ENCODE results near the gene ITGB1BP2. TPM values are rescaled to one million over a fixed set of nuclear protein-coding genes. Genes with fewer than 3 reads are reported as not detected.
"Not testable (repeated sequence)": the region's sequence is repeated elsewhere in the genome, so short reads cannot be mapped to it uniquely, and the experiment has no call there.

ITGB1BP2 gene
- polyA plus RNA-seq, 1 experiment: 2.3 TPM

DNA sequence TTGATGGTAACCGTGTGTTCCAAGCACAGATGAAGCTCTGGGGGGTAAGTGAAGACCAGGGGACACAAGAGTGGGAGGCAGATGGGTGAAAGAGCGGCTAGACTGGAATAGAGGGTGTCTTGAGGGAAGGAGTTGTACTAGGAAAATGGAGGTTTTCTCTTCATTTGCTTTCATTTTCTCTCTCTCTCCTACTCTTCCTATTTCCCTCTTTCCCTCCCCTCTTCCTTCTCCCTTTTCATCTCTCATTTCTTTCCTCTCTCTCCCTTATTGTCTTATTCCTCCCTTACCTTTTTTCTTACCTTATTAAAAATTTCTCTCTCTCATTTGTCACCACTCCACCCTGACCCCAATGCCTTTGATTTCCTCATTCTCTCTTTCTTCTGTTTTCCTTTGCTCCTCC lies 3.0 kb downstream of the ITGB1BP2 start:
- H3K27me3 ChIP-seq (ENCODE audit: control insufficient read depth, insufficient read depth, low read length): no peaks in the 10 kb centered on the region
- no peak overlapping the region for H3K4me3 ChIP-seq (ENCODE audit: low read depth, low read length)
- no peak overlapping the region for H3K27ac ChIP-seq (ENCODE audit: low read depth, low read length)
- TF ChIP-seq, protein P1, sequence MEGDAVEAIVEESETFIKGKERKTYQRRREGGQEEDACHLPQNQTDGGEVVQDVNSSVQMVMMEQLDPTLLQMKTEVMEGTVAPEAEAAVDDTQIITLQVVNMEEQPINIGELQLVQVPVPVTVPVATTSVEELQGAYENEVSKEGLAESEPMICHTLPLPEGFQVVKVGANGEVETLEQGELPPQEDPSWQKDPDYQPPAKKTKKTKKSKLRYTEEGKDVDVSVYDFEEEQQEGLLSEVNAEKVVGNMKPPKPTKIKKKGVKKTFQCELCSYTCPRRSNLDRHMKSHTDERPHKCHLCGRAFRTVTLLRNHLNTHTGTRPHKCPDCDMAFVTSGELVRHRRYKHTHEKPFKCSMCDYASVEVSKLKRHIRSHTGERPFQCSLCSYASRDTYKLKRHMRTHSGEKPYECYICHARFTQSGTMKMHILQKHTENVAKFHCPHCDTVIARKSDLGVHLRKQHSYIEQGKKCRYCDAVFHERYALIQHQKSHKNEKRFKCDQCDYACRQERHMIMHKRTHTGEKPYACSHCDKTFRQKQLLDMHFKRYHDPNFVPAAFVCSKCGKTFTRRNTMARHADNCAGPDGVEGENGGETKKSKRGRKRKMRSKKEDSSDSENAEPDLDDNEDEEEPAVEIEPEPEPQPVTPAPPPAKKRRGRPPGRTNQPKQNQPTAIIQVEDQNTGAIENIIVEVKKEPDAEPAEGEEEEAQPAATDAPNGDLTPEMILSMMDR (IDR thresholded peaks at IDR 0.05; ENCODE audit: low read depth, low read length): no peak
- no peaks in the 10 kb centered on the region for H3K9me3 ChIP-seq (ENCODE audit: control insufficient read depth, insufficient read depth, low read length)
- POLR2A ChIA-PET: no interaction called here
- no peak for DNase-seq (ENCODE audit: low read depth, low spot score)
- CTCF ChIA-PET: no interaction called here

DNA sequence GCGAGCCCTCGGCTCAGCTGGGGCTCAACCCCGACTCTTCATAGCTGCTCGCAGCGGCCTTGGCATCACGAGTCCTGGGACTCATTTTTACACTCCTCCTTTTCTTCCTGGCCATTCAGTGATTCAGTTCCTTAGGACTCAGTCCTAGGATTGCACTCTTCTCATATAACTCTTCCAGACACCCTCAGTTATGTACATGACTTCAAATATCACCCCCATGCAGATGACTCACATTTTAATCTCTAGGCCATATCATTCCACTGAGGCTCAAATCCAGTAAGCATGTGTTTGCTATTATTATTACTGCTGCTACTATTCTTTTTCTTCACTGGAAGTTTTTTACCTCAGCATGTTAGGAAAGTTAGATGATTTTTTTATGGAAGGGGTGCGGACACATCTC lies 14.4 kb downstream of the ITGB1BP2 start:
- Histone ChIP-seq H3K4me3 (ENCODE audit: low read depth, low read length) (no peak overlapping the region), H3K27me3 (ENCODE audit: control insufficient read depth, insufficient read depth, low read length) (no peaks in the 10 kb centered on the region), H3K27ac (ENCODE audit: low read depth, low read length) (no peak overlapping the region), H3K9me3 (ENCODE audit: control insufficient read depth, insufficient read depth, low read length) (no peaks in the 10 kb centered on the region)
- TF ChIP-seq, protein P1 (IDR thresholded peaks at IDR 0.05; ENCODE audit: low read depth, low read length): no peak
- ChIA-PET POLR2A (no interaction called here), CTCF (no interaction called here)
- peak; percentile 37 for DNase-seq (ENCODE audit: low read depth, low spot score)

DNA sequence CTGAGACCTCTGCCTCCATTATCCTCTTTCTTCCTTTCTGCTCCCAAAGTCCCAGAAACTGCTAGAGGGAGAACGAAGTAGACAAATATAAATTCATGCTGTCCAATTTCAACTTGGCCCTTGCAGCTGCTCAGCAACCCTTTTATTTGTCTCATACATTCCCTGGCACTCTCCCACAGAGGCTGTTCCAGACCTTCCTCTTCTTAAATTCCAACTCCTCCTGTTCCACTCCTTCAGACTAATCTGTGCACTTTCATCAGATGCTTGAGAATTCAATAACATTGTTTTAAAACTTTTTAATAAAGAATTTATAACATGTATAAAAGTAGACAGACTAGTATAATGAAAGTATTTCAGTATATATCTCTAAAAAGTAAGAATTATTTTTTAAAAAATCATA lies 15.4 kb downstream of the ITGB1BP2 start:
- H3K4me3 ChIP-seq (ENCODE audit: low read depth, low read length); CTCF ChIA-PET; DNase-seq (ENCODE audit: low read depth, low spot score); H3K9me3 ChIP-seq (ENCODE audit: control insufficient read depth, insufficient read depth, low read length); H3K27me3 ChIP-seq (ENCODE audit: control insufficient read depth, insufficient read depth, low read length); POLR2A ChIA-PET: not testable (repeated sequence)
- H3K27ac ChIP-seq (ENCODE audit: low read depth, low read length): peak overlapping the region; percentile 31

DNA sequence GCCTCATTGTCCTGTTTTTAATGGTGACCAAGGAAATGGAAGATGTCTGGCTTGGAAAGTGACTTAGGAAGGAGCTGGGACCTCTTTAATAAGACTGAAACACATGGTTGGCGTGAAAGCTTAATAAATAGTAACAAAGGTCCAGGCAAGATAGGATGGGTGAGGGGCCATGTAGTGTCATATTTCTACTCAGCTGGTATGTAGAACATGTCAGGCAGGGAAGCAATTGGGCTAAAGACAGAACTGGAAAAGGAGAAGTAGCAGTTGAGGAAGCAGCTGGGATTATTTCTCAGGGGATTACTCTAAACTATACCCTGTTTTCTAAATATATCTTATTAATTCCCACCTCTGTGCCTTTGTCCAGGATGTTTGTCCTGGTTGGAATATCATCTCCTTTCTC lies 18.6 kb downstream of the ITGB1BP2 start:
- H3K27me3 ChIP-seq (ENCODE audit: control insufficient read depth, insufficient read depth, low read length): no peaks in the 10 kb centered on the region
- ChIA-PET POLR2A (no interaction called here), CTCF (no interaction called here)
- TF ChIP-seq, protein P1 (IDR thresholded peaks at IDR 0.05; ENCODE audit: low read depth, low read length): no peak
- DNase-seq (ENCODE audit: low read depth, low spot score): no peak
- no peak overlapping the region for H3K4me3 ChIP-seq (ENCODE audit: low read depth, low read length)
- H3K9me3 ChIP-seq (ENCODE audit: control insufficient read depth, insufficient read depth, low read length): no peaks in the 10 kb centered on the region
- H3K27ac ChIP-seq (ENCODE audit: low read depth, low read length): no peak overlapping the region

DNA sequence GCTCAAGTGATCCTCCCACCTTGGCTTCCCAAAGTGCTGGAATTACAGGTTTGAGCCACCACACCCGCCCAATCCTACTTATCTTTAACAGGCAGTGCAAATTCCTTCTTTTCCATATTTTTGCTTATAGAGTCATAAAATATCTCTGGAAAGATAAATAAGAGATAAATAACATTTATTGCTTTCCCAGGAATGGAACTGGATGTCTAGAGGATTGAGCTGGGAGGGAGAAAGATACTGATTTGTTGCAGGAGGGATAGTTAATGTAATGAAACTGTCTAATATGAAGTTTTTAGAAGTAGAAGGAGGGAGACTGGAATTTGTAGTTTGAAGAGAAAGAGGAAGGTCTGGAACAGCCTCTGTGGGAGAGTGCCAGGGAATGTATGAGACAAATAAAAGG lies 20.2 kb downstream of the ITGB1BP2 start:
- ChIA-PET POLR2A (no interaction called here), CTCF (no interaction called here)
- DNase-seq (ENCODE audit: low read depth, low spot score): no peak
- Histone ChIP-seq H3K9me3 (ENCODE audit: control insufficient read depth, insufficient read depth, low read length) (peaks cover 5% of the 10 kb centered on the region), H3K27me3 (ENCODE audit: control insufficient read depth, insufficient read depth, low read length) (no peaks in the 10 kb centered on the region), H3K27ac (ENCODE audit: low read depth, low read length) (no peak overlapping the region), H3K4me3 (ENCODE audit: low read depth, low read length) (no peak overlapping the region)
- TF ChIP-seq, protein P1 (IDR thresholded peaks at IDR 0.05; ENCODE audit: low read depth, low read length): no peak

DNA sequence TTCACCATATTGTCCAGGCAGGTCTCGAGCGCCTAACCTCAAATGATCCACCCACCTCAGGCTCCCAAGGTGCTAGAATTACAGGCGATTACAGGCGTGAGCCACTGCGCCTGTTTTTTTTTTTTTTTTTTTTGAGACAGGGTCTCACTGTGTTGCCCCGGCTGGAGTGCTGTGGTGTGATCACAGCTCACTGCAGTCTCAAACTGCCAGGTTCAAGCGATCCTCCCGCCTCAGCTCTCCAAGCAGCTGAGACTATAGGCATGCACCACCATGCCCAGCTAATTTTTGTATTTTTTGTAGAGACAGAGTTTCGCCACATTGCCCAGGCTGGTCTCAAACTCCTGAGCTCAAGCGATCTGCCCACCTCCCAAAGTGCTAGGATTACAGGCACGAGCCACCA lies 22.9 kb downstream of the ITGB1BP2 start:
- H3K4me3 ChIP-seq (ENCODE audit: low read depth, low read length); DNase-seq (ENCODE audit: low read depth, low spot score); POLR2A ChIA-PET; H3K27me3 ChIP-seq (ENCODE audit: control insufficient read depth, insufficient read depth, low read length); H3K9me3 ChIP-seq (ENCODE audit: control insufficient read depth, insufficient read depth, low read length); H3K27ac ChIP-seq (ENCODE audit: low read depth, low read length); CTCF ChIA-PET: not testable (repeated sequence)
